ENCODE data around the gene DHFR.
A peak's percentile ranks its signal among the peaks of the same experiment; 100 is the strongest.
"Not testable (repeated sequence)": the region's sequence is repeated elsewhere in the genome, so short reads cannot be mapped to it uniquely, and the experiment has no call there.

DHFR gene

DNA sequence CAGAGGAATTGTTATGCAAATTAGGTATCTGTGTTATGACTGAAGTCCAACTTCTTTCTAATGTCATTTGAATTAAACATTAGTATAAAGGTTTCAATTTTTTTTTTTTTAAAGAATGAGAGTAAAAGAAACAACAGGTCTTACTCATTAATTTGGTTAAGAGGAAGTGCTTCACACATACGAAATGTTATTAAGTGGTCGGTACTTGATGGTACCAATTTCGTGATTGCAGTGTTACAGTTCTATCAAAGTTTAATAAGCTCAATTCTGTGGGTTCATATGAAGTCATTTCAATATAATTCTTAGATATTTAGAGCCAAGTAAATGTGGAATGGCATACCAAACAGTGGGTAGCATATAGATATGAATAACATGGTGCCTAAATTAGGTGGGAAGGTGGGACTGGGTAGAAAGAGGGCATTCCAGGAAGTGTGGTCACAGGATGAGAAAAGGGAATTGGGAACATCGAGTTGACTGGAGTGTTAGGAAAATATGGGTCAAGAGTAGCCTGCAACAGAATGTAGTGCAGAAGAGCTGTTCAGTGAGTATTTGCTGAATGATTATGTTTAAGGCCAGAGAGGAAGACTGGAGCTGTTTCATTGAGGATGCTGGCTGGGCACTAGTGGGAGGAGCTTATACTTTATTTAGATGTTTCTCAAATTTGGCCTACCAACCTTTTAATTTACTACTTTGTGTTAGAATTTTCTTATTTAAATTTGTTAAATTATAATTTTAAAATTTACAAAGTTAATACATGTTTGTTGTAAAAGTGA is 34.1 kb upstream of the DHFR start:
- no peaks in the 10 kb centered on the region for H3K36me3 ChIP-seq (ENCODE audit: control insufficient read depth, insufficient read depth, low read length)
- H3K4me1 ChIP-seq (ENCODE audit: control insufficient read depth, insufficient read depth, low read length, poor library complexity, severe bottlenecking): no peaks in the 10 kb centered on the region
- DNase-seq: no peak
- H3K27ac ChIP-seq (ENCODE audit: insufficient read depth, low read length, poor library complexity, severe bottlenecking): no peak overlapping the region
- H3K27me3 ChIP-seq (replicated peaks; ENCODE audit: control insufficient read depth, insufficient read depth, low read length, poor library complexity, severe bottlenecking): no peaks in the 10 kb centered on the region
- no peaks in the 10 kb centered on the region for H3K9me3 ChIP-seq (ENCODE audit: control insufficient read depth, low read length)
- H3K4me3 ChIP-seq (ENCODE audit: insufficient read depth, low read depth, low read length, poor library complexity, severe bottlenecking): no peak overlapping the region

DNA sequence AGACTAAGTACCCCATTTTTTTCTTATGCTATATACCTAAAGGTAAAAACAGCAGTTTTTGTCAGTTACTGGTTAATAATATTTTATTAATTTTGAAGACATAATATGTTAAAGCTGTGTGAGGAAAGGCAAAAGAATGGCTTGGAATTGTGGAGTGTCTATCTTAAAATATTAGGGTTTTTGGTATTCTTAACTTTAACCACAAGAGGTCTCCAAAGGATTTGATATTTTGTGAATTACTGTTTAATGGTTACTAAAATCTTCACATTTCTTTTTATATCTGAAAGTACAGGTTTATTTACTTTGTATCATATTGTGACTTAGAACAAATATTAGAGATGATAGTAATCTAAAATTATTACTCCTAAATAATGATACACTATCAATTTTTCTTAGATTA is 32.0 kb upstream of the DHFR start:
- H3K27ac ChIP-seq (ENCODE audit: insufficient read depth, low read length, poor library complexity, severe bottlenecking): no peak overlapping the region
- H3K4me1 ChIP-seq (ENCODE audit: control insufficient read depth, insufficient read depth, low read length, poor library complexity, severe bottlenecking): no peaks in the 10 kb centered on the region
- no peak overlapping the region for H3K4me3 ChIP-seq (ENCODE audit: insufficient read depth, low read depth, low read length, poor library complexity, severe bottlenecking)
- no peaks in the 10 kb centered on the region for H3K27me3 ChIP-seq (replicated peaks; ENCODE audit: control insufficient read depth, insufficient read depth, low read length, poor library complexity, severe bottlenecking)
- no peaks in the 10 kb centered on the region for H3K9me3 ChIP-seq (ENCODE audit: control insufficient read depth, low read length)
- no peak for DNase-seq
- no peaks in the 10 kb centered on the region for H3K36me3 ChIP-seq (ENCODE audit: control insufficient read depth, insufficient read depth, low read length)

- Histone ChIP-seq H3K9me3 (ENCODE audit: control insufficient read depth, low read length) (no peaks in the 10 kb centered on the region), H3K36me3 (ENCODE audit: control insufficient read depth, insufficient read depth, low read length) (peaks cover 27% of the 10 kb centered on the region), H3K27me3 (replicated peaks; ENCODE audit: control insufficient read depth, insufficient read depth, low read length, poor library complexity, severe bottlenecking) (no peaks in the 10 kb centered on the region), H3K4me1 (ENCODE audit: control insufficient read depth, insufficient read depth, low read length, poor library complexity, severe bottlenecking) (no peaks in the 10 kb centered on the region), H3K4me3 (ENCODE audit: insufficient read depth, low read depth, low read length, poor library complexity, severe bottlenecking) (no peak overlapping the region), H3K27ac (ENCODE audit: insufficient read depth, low read length, poor library complexity, severe bottlenecking) (no peak overlapping the region)
- no peak for DNase-seq
Measured at GRCh38 chr5:80676706-80677105, 21.9 kb upstream of the DHFR start.

DNA sequence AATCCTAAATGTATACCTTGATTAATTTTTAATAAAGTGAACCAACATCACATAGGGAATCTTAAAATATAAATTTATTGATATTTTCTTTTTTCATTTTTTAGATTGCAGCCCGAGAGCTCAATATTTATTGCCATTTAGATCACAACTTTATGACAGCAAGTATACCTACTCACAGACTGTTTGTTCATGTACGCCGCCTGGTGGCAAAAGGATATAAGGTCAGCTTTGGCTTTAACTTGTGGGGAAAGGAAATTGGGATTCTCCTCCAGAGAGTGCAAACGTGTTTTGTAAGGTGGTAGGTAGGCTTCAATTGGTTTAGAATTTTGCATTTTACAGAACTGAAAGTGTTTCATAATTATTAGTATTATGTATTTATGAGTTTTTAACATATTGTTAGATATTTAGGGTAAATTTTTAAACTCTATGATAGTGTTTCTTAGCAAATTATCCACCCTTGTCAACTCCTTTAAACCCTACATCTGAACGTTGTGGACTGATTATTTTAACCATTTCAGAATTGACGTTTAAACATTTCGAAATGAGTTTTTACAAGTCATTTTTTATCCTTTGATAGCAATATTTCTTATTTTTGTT is 17.5 kb upstream of the DHFR start:
- H3K27ac ChIP-seq (ENCODE audit: insufficient read depth, low read length, poor library complexity, severe bottlenecking): no peak overlapping the region
- peak; percentile 8 to 54 (median 24) for DNase-seq
- no peaks in the 10 kb centered on the region for H3K27me3 ChIP-seq (replicated peaks; ENCODE audit: control insufficient read depth, insufficient read depth, low read length, poor library complexity, severe bottlenecking)
- H3K4me3 ChIP-seq (ENCODE audit: insufficient read depth, low read depth, low read length, poor library complexity, severe bottlenecking): no peak overlapping the region
- H3K4me1 ChIP-seq (ENCODE audit: control insufficient read depth, insufficient read depth, low read length, poor library complexity, severe bottlenecking): no peaks in the 10 kb centered on the region
- peaks cover 28% of the 10 kb centered on the region for H3K36me3 ChIP-seq (ENCODE audit: control insufficient read depth, insufficient read depth, low read length)
- H3K9me3 ChIP-seq (ENCODE audit: control insufficient read depth, low read length): no peaks in the 10 kb centered on the region

DNA sequence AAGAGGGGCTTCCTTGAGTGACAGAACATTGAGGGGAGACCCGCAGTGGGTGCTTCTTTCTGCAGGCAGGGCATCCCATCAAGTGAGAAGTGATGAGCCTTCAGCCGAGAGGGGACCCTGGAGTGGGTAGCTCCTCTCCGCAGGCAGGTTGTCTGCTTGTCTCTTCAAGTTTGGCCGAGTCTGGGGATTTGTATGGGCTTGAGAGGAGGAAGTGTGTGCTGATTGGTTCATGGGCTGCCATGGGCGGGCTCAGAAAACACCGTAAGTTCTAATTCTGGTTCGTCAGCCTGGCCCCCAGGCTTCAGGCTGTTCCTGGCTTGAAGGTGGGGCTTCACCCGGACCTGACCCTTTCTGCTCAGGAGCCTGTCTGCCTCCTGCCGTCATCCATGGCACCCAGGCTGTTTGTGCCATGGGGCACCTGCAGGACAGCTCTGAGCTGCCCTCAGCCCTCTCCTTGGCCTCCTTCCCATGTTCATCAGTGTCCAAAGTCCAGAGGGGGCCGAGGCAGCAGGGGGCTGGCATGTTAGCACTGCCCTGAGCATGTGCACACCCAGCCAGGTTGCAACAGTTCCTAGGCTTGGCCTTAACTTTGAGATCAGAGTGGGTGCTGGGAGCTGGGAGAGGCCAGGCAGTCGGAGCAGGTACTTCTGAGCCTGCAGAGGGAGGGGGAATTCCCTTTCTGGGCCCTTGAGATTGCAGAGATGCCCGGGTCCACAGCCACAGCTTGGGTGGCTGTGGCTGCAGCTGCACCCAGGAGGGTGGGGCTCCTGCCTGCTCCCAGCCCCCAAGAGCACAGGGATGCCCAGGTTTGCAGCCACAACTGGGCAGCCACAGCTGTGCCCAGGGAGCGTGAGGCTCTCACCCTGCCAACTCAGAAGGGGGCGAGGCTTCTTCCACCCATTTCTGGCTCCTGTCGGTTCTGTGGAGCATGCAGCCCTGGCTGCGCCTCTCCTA is 13.5 kb upstream of the DHFR start:
- Histone ChIP-seq H3K9me3 (ENCODE audit: control insufficient read depth, low read length) (no peaks in the 10 kb centered on the region), H3K27ac (ENCODE audit: insufficient read depth, low read length, poor library complexity, severe bottlenecking) (no peak overlapping the region), H3K4me3 (ENCODE audit: insufficient read depth, low read depth, low read length, poor library complexity, severe bottlenecking) (no peak overlapping the region), H3K4me1 (ENCODE audit: control insufficient read depth, insufficient read depth, low read length, poor library complexity, severe bottlenecking) (no peaks in the 10 kb centered on the region), H3K36me3 (ENCODE audit: control insufficient read depth, insufficient read depth, low read length) (peaks cover 36% of the 10 kb centered on the region), H3K27me3 (replicated peaks; ENCODE audit: control insufficient read depth, insufficient read depth, low read length, poor library complexity, severe bottlenecking) (no peaks in the 10 kb centered on the region)
- no peak for DNase-seq

- Histone ChIP-seq H3K9me3 (ENCODE audit: control insufficient read depth, low read length) (no peaks in the 10 kb centered on the region), H3K27ac (ENCODE audit: insufficient read depth, low read length, poor library complexity, severe bottlenecking) (no peak overlapping the region), H3K36me3 (ENCODE audit: control insufficient read depth, insufficient read depth, low read length) (peaks cover 30% of the 10 kb centered on the region), H3K27me3 (replicated peaks; ENCODE audit: control insufficient read depth, insufficient read depth, low read length, poor library complexity, severe bottlenecking) (no peaks in the 10 kb centered on the region), H3K4me1 (ENCODE audit: control insufficient read depth, insufficient read depth, low read length, poor library complexity, severe bottlenecking) (no peaks in the 10 kb centered on the region), H3K4me3 (ENCODE audit: insufficient read depth, low read depth, low read length, poor library complexity, severe bottlenecking) (no peak overlapping the region)
- DNase-seq: no peak
Measured at GRCh38 chr5:80667384-80667783, 12.6 kb upstream of the DHFR start.

GRCh38 chr5:80665057-80665456 is 10.3 kb upstream of the DHFR start:
- DNase-seq: no peak
- Histone ChIP-seq H3K4me3 (ENCODE audit: insufficient read depth, low read depth, low read length, poor library complexity, severe bottlenecking) (no peak overlapping the region), H3K36me3 (ENCODE audit: control insufficient read depth, insufficient read depth, low read length) (peaks cover 35% of the 10 kb centered on the region), H3K4me1 (ENCODE audit: control insufficient read depth, insufficient read depth, low read length, poor library complexity, severe bottlenecking) (no peaks in the 10 kb centered on the region), H3K9me3 (ENCODE audit: control insufficient read depth, low read length) (no peaks in the 10 kb centered on the region), H3K27ac (ENCODE audit: insufficient read depth, low read length, poor library complexity, severe bottlenecking) (no peak overlapping the region), H3K27me3 (replicated peaks; ENCODE audit: control insufficient read depth, insufficient read depth, low read length, poor library complexity, severe bottlenecking) (no peaks in the 10 kb centered on the region)

GRCh38 chr5:80662108-80662507 is 7.3 kb upstream of the DHFR start:
- no peak for DNase-seq
- Histone ChIP-seq H3K4me1 (ENCODE audit: control insufficient read depth, insufficient read depth, low read length, poor library complexity, severe bottlenecking) (no peaks in the 10 kb centered on the region), H3K36me3 (ENCODE audit: control insufficient read depth, insufficient read depth, low read length) (peaks cover 45% of the 10 kb centered on the region), H3K27me3 (replicated peaks; ENCODE audit: control insufficient read depth, insufficient read depth, low read length, poor library complexity, severe bottlenecking) (no peaks in the 10 kb centered on the region), H3K27ac (ENCODE audit: insufficient read depth, low read length, poor library complexity, severe bottlenecking) (no peak overlapping the region), H3K4me3 (ENCODE audit: insufficient read depth, low read depth, low read length, poor library complexity, severe bottlenecking) (no peak overlapping the region), H3K9me3 (ENCODE audit: control insufficient read depth, low read length) (no peaks in the 10 kb centered on the region)

DNA sequence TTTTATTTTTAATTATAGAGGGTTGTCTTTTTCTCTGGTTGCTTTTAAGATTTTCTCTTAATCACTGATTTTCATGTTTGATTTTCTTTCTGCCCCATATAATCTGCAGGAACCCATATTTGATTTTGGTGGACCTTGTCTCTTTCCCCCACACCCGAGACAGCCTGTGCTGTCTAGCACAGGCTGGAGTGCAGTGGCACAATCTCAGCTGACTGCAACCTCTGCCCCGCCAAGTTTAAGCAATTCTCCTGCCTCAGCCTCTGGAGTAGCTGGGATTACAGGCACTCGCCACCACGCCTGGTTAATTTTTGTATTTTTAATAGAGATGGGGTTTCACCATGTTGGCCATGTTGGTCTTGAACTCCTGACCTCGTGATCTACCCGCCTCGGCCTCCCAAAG is 5.9 kb upstream of the DHFR start:
- H3K4me1 ChIP-seq (ENCODE audit: control insufficient read depth, insufficient read depth, low read length, poor library complexity, severe bottlenecking); H3K9me3 ChIP-seq (ENCODE audit: control insufficient read depth, low read length); H3K27ac ChIP-seq (ENCODE audit: insufficient read depth, low read length, poor library complexity, severe bottlenecking); DNase-seq; H3K4me3 ChIP-seq (ENCODE audit: insufficient read depth, low read depth, low read length, poor library complexity, severe bottlenecking); H3K27me3 ChIP-seq (replicated peaks; ENCODE audit: control insufficient read depth, insufficient read depth, low read length, poor library complexity, severe bottlenecking): not testable (repeated sequence)
- peaks cover 36% of the 10 kb centered on the region for H3K36me3 ChIP-seq (ENCODE audit: control insufficient read depth, insufficient read depth, low read length)

GRCh38 chr5:80659106-80659505 is 4.3 kb upstream of the DHFR start:
- no peak overlapping the region for H3K27ac ChIP-seq (ENCODE audit: insufficient read depth, low read length, poor library complexity, severe bottlenecking)
- H3K4me3 ChIP-seq (ENCODE audit: insufficient read depth, low read depth, low read length, poor library complexity, severe bottlenecking): no peak overlapping the region
- H3K4me1 ChIP-seq (ENCODE audit: control insufficient read depth, insufficient read depth, low read length, poor library complexity, severe bottlenecking): peaks cover 6% of the 10 kb centered on the region
- peaks cover 25% of the 10 kb centered on the region for H3K36me3 ChIP-seq (ENCODE audit: control insufficient read depth, insufficient read depth, low read length)
- H3K27me3 ChIP-seq (replicated peaks; ENCODE audit: control insufficient read depth, insufficient read depth, low read length, poor library complexity, severe bottlenecking): no peaks in the 10 kb centered on the region
- no peak for DNase-seq
- no peaks in the 10 kb centered on the region for H3K9me3 ChIP-seq (ENCODE audit: control insufficient read depth, low read length)
